Activated T-cell treated with anti-CD3 and anti-CD28 coated beads, Interleukin-2, amount 50 U/mL, for 72 hours (primary cell): ENCODE measurements around the gene CTAGE9. TPM values are rescaled to one million over a fixed set of nuclear protein-coding genes. Genes with fewer than 3 reads are reported as not detected.

ENCODE experiments used
- ATAC-seq, 2 donors: fragments of 150-1000 bp; cut with Tn5 transposase; replicated peaks in 1 of 2; 2 replicates each; pipeline ENCODE4 v1.10.0; 2021; ENCODE audit warnings: moderate library complexity in 2 of 2, mild to moderate bottlenecking in 1 of 2
- DNase-seq, 2 donors: peaks; one replicate each; pipeline ENCODE4 v3.0.0; 2021 to 2022; ENCODE audit warnings: mixed read lengths in 1 of 2
- H3K27ac Mint-ChIP-seq: one replicate; pipeline ENCODE4 v1.8.0; 2022; ENCODE audit warnings: mild to moderate bottlenecking, moderate library complexity, mixed read lengths
- H3K27me3 Mint-ChIP-seq: one replicate; pipeline ENCODE4 v1.8.0; 2022; ENCODE audit warnings: low read depth, mixed read lengths
- H3K36me3 Mint-ChIP-seq, 2 donors: one replicate each; pipeline ENCODE4 v1.8.0; 2022; ENCODE audit warnings: mixed read lengths in 2 of 2, mild to moderate bottlenecking in 1 of 2; ENCODE audit not compliant: insufficient read depth in 2 of 2
- H3K4me1 Mint-ChIP-seq: one replicate; pipeline ENCODE4 v1.8.0; 2022; ENCODE audit warnings: low read depth, mixed read lengths
- H3K4me3 Mint-ChIP-seq, 2 donors: one replicate each; pipeline ENCODE4 v1.8.0; 2022; ENCODE audit warnings: mild to moderate bottlenecking in 2 of 2, mixed read lengths in 2 of 2, moderate library complexity in 2 of 2
- H3K9me3 Mint-ChIP-seq, 2 donors: one replicate each; pipeline ENCODE4 v1.8.0; 2022; ENCODE audit warnings: mixed read lengths in 2 of 2
- total RNA-seq, 2 donors: library from RNA; stranded (reverse); gene quantifications; one replicate each; pipeline ENCODE4 v1.2.3, GENCODE V29; 2022

CTAGE9 gene
- total RNA-seq, 2 donors from 2014 or later, result not detected

- peak overlapping the region in 1 of 2 donors; percentile 12 for H3K4me3 Mint-ChIP-seq
- ATAC-seq (peak; percentile 55 to 59), DNase-seq (peak in 1 of 2 donors; percentile 45)
- peaks cover 38% of the 10 kb centered on the region for H3K4me1 Mint-ChIP-seq
- H3K9me3 Mint-ChIP-seq, result no peaks in the 10 kb centered on the region
- peak overlapping the region; percentile 63 for H3K27ac Mint-ChIP-seq
- H3K36me3 Mint-ChIP-seq, result peaks cover 0 to 1% of the 10 kb centered on the region in 2 donors
- H3K27me3 Mint-ChIP-seq, result no peaks in the 10 kb centered on the region
Observed at GRCh38 chr6:131683479-131683878, 27.3 kb downstream of the CTAGE9 start.

- no peak for DNase-seq
- Mint-ChIP-seq H3K27me3 (no peaks in the 10 kb centered on the region), H3K27ac (no peak overlapping the region), H3K36me3 (no peaks in the 10 kb centered on the region), H3K4me1 (peaks cover 27% of the 10 kb centered on the region), H3K4me3 (no peak overlapping the region), H3K9me3 (no peaks in the 10 kb centered on the region)
- no peak for ATAC-seq
Observed at GRCh38 chr6:131682442-131682841, 28.4 kb downstream of the CTAGE9 start.

- H3K4me3 Mint-ChIP-seq, result no peak overlapping the region
- H3K36me3 Mint-ChIP-seq, result no peaks in the 10 kb centered on the region
- H3K27me3 Mint-ChIP-seq, result no peaks in the 10 kb centered on the region
- H3K27ac Mint-ChIP-seq, result no peak overlapping the region
- H3K4me1 Mint-ChIP-seq, result peaks cover 19% of the 10 kb centered on the region
- no peak for ATAC-seq
- DNase-seq, result no peak
- no peaks in the 10 kb centered on the region for H3K9me3 Mint-ChIP-seq
Observed at GRCh38 chr6:131681585-131681984, 29.2 kb downstream of the CTAGE9 start.

- ATAC-seq (no peak), DNase-seq (no peak)
- Mint-ChIP-seq H3K27ac (no peak overlapping the region), H3K9me3 (no peaks in the 10 kb centered on the region), H3K27me3 (no peaks in the 10 kb centered on the region), H3K4me3 (no peak overlapping the region), H3K36me3 (no peaks in the 10 kb centered on the region), H3K4me1 (peaks cover 17% of the 10 kb centered on the region)
Observed at GRCh38 chr6:131680868-131681267, 29.9 kb downstream of the CTAGE9 start.

GRCh38 chr6:131678442-131678841, 32.4 kb downstream of the CTAGE9 start:
- DNase-seq, result no peak
- Mint-ChIP-seq H3K4me1 (peaks cover 5% of the 10 kb centered on the region), H3K27me3 (no peaks in the 10 kb centered on the region), H3K4me3 (no peak overlapping the region), H3K27ac (no peak overlapping the region), H3K36me3 (no peaks in the 10 kb centered on the region), H3K9me3 (no peaks in the 10 kb centered on the region)
- ATAC-seq, result no peak

- no peaks in the 10 kb centered on the region for H3K4me1 Mint-ChIP-seq
- no peaks in the 10 kb centered on the region for H3K9me3 Mint-ChIP-seq
- H3K36me3 Mint-ChIP-seq, result no peaks in the 10 kb centered on the region
- H3K27me3 Mint-ChIP-seq, result no peaks in the 10 kb centered on the region
- H3K4me3 Mint-ChIP-seq, result no peak overlapping the region
- ATAC-seq (no peak), DNase-seq (no peak)
- no peak overlapping the region for H3K27ac Mint-ChIP-seq
Observed at GRCh38 chr6:131673184-131673583, 37.6 kb downstream of the CTAGE9 start.

GRCh38 chr6:131669891-131670290, 40.9 kb downstream of the CTAGE9 start:
- DNase-seq (no peak), ATAC-seq (no peak)
- no peak overlapping the region for H3K27ac Mint-ChIP-seq
- no peaks in the 10 kb centered on the region for H3K9me3 Mint-ChIP-seq
- H3K4me1 Mint-ChIP-seq, result no peaks in the 10 kb centered on the region
- peaks cover 12% of the 10 kb centered on the region for H3K27me3 Mint-ChIP-seq
- H3K36me3 Mint-ChIP-seq, result no peaks in the 10 kb centered on the region
- no peak overlapping the region for H3K4me3 Mint-ChIP-seq

- no peaks in the 10 kb centered on the region for H3K9me3 Mint-ChIP-seq
- DNase-seq (no peak), ATAC-seq (no peak)
- H3K36me3 Mint-ChIP-seq, result no peaks in the 10 kb centered on the region
- no peak overlapping the region for H3K4me3 Mint-ChIP-seq
- no peaks in the 10 kb centered on the region for H3K4me1 Mint-ChIP-seq
- H3K27me3 Mint-ChIP-seq, result peaks cover 12% of the 10 kb centered on the region
- H3K27ac Mint-ChIP-seq, result no peak overlapping the region
Observed at GRCh38 chr6:131663578-131664165, 47.1 kb downstream of the CTAGE9 start.

- H3K9me3 Mint-ChIP-seq, result no peaks in the 10 kb centered on the region
- H3K36me3 Mint-ChIP-seq, result no peaks in the 10 kb centered on the region
- H3K4me1 Mint-ChIP-seq, result no peaks in the 10 kb centered on the region
- no peak overlapping the region for H3K4me3 Mint-ChIP-seq
- DNase-seq, result no peak
- ATAC-seq, result peak in 1 of 2 donors; percentile 43
- no peaks in the 10 kb centered on the region for H3K27me3 Mint-ChIP-seq
- no peak overlapping the region for H3K27ac Mint-ChIP-seq
Observed at GRCh38 chr6:131660195-131660594, 50.6 kb downstream of the CTAGE9 start.

Other genes with a start within 250 kb of the CTAGE9 start
- not detected for gene ARG1, start 137.8 kb downstream of the CTAGE9 start, total RNA-seq
- gene MED23, start 82.8 kb downstream of the CTAGE9 start, total RNA-seq, result 10 to 100 TPM; 38.5 to 40.1 TPM
- gene ENPP3, start 73.7 kb downstream of the CTAGE9 start, total RNA-seq, result 1 to 10 TPM; 3.6 to 7.4 TPM
- gene OR2A4, start 9.6 kb downstream of the CTAGE9 start, total RNA-seq, result not detected
- 1 to 10 TPM in 1 of 2 donors, under 1 TPM in 1; 0.53 to 1.2 TPM for gene ENPP1, start 97.0 kb upstream of the CTAGE9 start, total RNA-seq
- not detected for gene CCN2, start 240.4 kb upstream of the CTAGE9 start, total RNA-seq